Naive B cell (primary cell): ENCODE data around the gene TEX47. TPM values are rescaled to one million over a fixed set of nuclear protein-coding genes. Genes with fewer than 3 reads are reported as not detected.

ENCODE experiments used
- ATAC-seq, 2 donors: fragments of 150-1000 bp; cut with Tn5 transposase; 2 replicates each; pipeline ENCODE4 v1.10.0; 2021; ENCODE audit warnings: low read depth in 2 of 2, mild to moderate bottlenecking in 2 of 2, moderate library complexity in 2 of 2
- DNase-seq: peaks from one replicate; pipeline ENCODE4 v3.0.0; 2022
- H3K27ac Mint-ChIP-seq, 6 donors: one replicate each; pipeline ENCODE4 v1.8.0; 2020 to 2022; ENCODE audit warnings: mild to moderate bottlenecking in 6 of 6, mixed read lengths in 6 of 6, moderate library complexity in 5 of 6, inconsistent platforms in 2 of 6
- H3K27me3 Mint-ChIP-seq, 3 donors: one replicate each; pipeline ENCODE4 v1.8.0; 2021 to 2022; ENCODE audit warnings: mixed read lengths in 3 of 3, mild to moderate bottlenecking in 1 of 3
- H3K36me3 Mint-ChIP-seq, 2 donors: one replicate each; pipeline ENCODE4 v1.8.0; 2020 to 2022; ENCODE audit warnings: mixed read lengths in 2 of 2, inconsistent platforms in 1 of 2, mild to moderate bottlenecking in 1 of 2
- H3K4me1 Mint-ChIP-seq, 3 donors: one replicate each; pipeline ENCODE4 v1.8.0; 2020 to 2022; ENCODE audit warnings: mixed read lengths in 3 of 3, inconsistent platforms in 1 of 3, mild to moderate bottlenecking in 1 of 3, moderate library complexity in 1 of 3
- H3K4me3 Mint-ChIP-seq, 8 donors: one replicate each; pipeline ENCODE4 v1.8.0; 2020 to 2022; ENCODE audit warnings: mild to moderate bottlenecking in 8 of 8, mixed read lengths in 8 of 8, moderate library complexity in 8 of 8, inconsistent platforms in 2 of 8
- H3K9me3 Mint-ChIP-seq, 7 donors: one replicate each; pipeline ENCODE4 v1.8.0; 2020 to 2022; ENCODE audit warnings: mixed read lengths in 7 of 7, mild to moderate bottlenecking in 5 of 7, inconsistent platforms in 2 of 7, moderate library complexity in 1 of 7
- polyA plus RNA-seq, 6 donors: library from polyadenylated mRNA; unstranded; fragments of 300-500 nt; fragmentation: Illumina TruSeq; gene quantifications; one replicate each; pipeline ENCODE4 v1.2.3, GENCODE V29; 2021; ENCODE audit warnings: low read depth in 6 of 6

The TEX47 gene
- not detected for polyA plus RNA-seq

GRCh38 chr7:88795553-88795952 lies at the start of gene TEX47:
Gene TEX47, minus strand, starts transcription at chr7:88795737. Its CDS starts 795 bp downstream, at chr7:88794942.
- Mint-ChIP-seq H3K36me3 (no peaks in the 10 kb centered on the region), H3K27me3 (no peaks in the 10 kb centered on the region), H3K9me3 (no peaks in the 10 kb centered on the region), H3K4me3 (no peak within 1 kb of the TSS), H3K4me1 (no peaks in the 10 kb centered on the region), H3K27ac (no peak within 1 kb of the TSS)
- DNase-seq (no peak), ATAC-seq (no peak)

- Mint-ChIP-seq H3K27ac (no peak overlapping the region), H3K4me1 (no peaks in the 10 kb centered on the region), H3K4me3 (no peak overlapping the region), H3K36me3 (no peaks in the 10 kb centered on the region), H3K9me3 (peaks cover 0 to 2% (median 0%) of the 10 kb centered on the region in 7 donors), H3K27me3 (no peaks in the 10 kb centered on the region)
- ATAC-seq: no peak
- no peak for DNase-seq
Measured at GRCh38 chr7:88845091-88845490, 49.6 kb upstream of the TEX47 start.

DNA sequence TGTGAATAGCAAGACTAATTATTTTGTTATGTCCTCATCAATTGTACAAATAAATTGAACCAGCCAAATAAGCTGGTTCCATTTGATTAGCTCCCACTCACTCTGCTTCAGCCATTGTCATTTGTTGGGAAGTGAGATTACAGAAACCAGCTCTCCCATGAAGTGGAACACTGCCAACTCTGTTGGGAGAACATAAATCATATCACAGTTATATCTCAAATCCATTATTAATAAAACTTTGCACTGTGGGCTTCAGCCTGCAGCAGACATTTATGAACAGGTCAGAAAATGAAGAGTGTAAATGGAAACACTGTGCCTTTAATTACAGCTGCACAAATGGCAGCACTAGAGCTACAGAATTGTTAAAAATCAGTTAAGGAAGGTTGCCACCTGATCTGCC lies 46.7 kb upstream of the TEX47 start:
- Mint-ChIP-seq H3K36me3 (no peaks in the 10 kb centered on the region), H3K4me1 (no peaks in the 10 kb centered on the region), H3K27ac (no peak overlapping the region), H3K4me3 (no peak overlapping the region), H3K9me3 (no peaks in the 10 kb centered on the region), H3K27me3 (no peaks in the 10 kb centered on the region)
- no peak for DNase-seq
- ATAC-seq: no peak

GRCh38 chr7:88835147-88835728 lies 39.7 kb upstream of the TEX47 start:
- DNase-seq: no peak
- H3K27ac Mint-ChIP-seq: no peak overlapping the region
- no peaks in the 10 kb centered on the region for H3K9me3 Mint-ChIP-seq
- H3K36me3 Mint-ChIP-seq: no peaks in the 10 kb centered on the region
- H3K27me3 Mint-ChIP-seq: no peaks in the 10 kb centered on the region
- no peaks in the 10 kb centered on the region for H3K4me1 Mint-ChIP-seq
- no peak overlapping the region for H3K4me3 Mint-ChIP-seq
- ATAC-seq: no peak

DNA sequence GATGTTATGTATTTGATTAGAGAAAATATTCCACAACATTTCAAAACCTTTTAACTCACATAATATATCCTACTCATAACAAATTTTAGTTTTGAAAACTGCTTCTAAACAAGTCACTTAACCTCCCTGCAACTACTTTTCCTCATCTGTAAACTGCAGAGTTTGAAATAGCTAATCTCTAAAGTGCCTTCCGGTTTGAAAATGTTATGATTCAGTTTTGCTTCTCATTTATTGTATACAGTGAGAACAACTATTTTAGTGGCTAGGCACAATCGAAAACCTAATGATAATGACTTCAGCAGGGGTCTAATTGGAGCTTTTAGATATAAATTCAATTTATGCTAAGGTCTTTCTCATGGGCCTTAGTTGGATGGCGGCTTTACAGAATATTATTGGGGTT lies 30.7 kb upstream of the TEX47 start:
- Mint-ChIP-seq H3K27me3 (no peaks in the 10 kb centered on the region), H3K9me3 (peaks cover 0 to 17% (median 3%) of the 10 kb centered on the region in 7 donors), H3K4me1 (no peaks in the 10 kb centered on the region), H3K36me3 (no peaks in the 10 kb centered on the region), H3K27ac (no peak overlapping the region), H3K4me3 (no peak overlapping the region)
- ATAC-seq (no peak), DNase-seq (no peak)

- ATAC-seq: no peak
- Mint-ChIP-seq H3K4me3 (no peak overlapping the region), H3K27ac (no peak overlapping the region), H3K9me3 (peaks cover 0 to 13% (median 3%) of the 10 kb centered on the region in 7 donors), H3K27me3 (no peaks in the 10 kb centered on the region), H3K36me3 (no peaks in the 10 kb centered on the region), H3K4me1 (no peaks in the 10 kb centered on the region)
- no peak for DNase-seq
Measured at GRCh38 chr7:88818552-88818951, 23.0 kb upstream of the TEX47 start.

DNA sequence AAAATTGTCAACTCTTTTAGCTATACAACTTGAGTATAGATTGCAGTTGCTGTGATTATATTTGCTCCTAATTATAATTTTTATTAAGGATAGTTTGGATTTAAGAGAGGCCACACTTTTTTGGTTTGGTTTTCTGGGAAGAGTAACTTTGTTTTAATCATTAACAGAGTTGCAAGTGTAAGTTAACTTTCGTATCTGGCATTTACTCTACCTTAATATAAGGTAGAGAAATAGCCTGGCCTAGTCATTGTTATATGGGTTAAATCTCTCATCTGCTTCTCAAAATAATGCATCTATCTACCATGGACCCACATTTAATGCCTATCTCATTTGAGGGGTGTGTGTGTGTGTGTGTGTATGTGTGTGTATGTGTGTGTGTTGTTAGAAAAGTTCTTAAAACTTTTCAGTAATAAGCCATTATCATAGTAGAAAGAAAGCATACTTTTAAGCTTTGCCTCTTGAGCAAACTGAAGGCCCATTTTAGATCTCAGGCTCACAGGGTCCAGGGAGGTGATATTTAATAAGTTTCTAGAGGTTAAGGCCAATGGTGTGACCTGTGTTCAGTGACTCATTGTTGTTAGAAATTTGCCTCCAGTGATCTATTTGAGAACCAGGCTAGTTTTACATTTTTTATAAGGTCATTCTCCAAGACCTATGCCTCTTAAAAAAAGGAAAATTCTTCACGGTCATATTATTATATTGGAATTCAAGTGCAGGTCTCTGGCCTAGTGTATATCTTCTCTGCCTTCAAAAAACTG lies 10.9 kb upstream of the TEX47 start:
- H3K36me3 Mint-ChIP-seq: no peaks in the 10 kb centered on the region
- H3K9me3 Mint-ChIP-seq: peaks cover 0 to 3% (median 0%) of the 10 kb centered on the region in 7 donors
- H3K4me3 Mint-ChIP-seq: no peak overlapping the region
- no peak for DNase-seq
- no peaks in the 10 kb centered on the region for H3K4me1 Mint-ChIP-seq
- H3K27ac Mint-ChIP-seq: no peak overlapping the region
- H3K27me3 Mint-ChIP-seq: no peaks in the 10 kb centered on the region
- no peak for ATAC-seq

DNA sequence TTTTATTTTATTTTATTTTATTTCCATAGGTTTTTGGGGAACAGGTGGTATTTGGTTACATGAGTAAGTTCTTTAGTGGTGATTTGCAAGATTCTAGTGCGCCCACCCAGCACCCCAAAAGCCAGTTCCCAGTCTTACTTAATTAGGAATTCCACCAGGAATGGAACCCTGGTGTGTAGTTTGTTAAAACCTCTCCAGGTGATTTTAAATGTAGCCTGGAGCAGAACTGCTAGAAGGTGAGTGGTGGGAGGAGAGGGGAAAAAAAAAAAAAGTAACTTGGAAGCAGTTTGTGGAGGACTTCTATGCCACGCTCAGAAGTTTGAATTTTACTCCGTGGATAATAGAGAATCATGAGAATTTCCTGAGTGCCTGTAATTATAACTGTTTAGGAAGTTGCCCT lies 5.5 kb upstream of the TEX47 start:
- H3K27ac Mint-ChIP-seq: no peak overlapping the region
- no peak for ATAC-seq
- no peaks in the 10 kb centered on the region for H3K27me3 Mint-ChIP-seq
- H3K9me3 Mint-ChIP-seq: no peaks in the 10 kb centered on the region
- H3K36me3 Mint-ChIP-seq: no peaks in the 10 kb centered on the region
- no peak overlapping the region for H3K4me3 Mint-ChIP-seq
- DNase-seq: no peak
- H3K4me1 Mint-ChIP-seq: no peaks in the 10 kb centered on the region

DNA sequence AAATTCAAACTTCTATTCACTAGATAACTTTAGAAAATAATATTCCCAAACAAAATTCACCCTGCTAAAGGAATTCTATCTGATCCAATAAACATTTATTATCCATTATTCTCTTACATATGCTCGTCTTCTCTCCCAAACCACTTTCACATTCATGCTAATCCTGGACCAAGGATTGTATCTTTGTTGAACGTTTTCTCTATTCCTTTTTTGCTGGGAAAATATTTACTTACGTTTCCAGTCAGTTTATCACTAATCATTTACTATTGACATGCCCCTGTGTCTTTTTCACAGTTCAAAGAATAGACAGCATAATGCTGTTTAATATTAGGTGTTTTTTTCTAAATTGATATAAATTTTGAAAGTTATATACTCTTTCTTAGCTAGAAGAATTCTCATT lies 3.2 kb downstream of the TEX47 start:
- Mint-ChIP-seq H3K36me3 (no peaks in the 10 kb centered on the region), H3K4me1 (no peaks in the 10 kb centered on the region), H3K27me3 (no peaks in the 10 kb centered on the region), H3K4me3 (no peak overlapping the region), H3K9me3 (no peaks in the 10 kb centered on the region), H3K27ac (peak overlapping the region in 1 of 6 donors; percentile 29)
- ATAC-seq (no peak), DNase-seq (no peak)

- Mint-ChIP-seq H3K4me3 (no peak overlapping the region), H3K27ac (no peak overlapping the region), H3K4me1 (no peaks in the 10 kb centered on the region), H3K36me3 (no peaks in the 10 kb centered on the region), H3K27me3 (no peaks in the 10 kb centered on the region), H3K9me3 (no peaks in the 10 kb centered on the region)
- ATAC-seq (no peak), DNase-seq (no peak)
Measured at GRCh38 chr7:88791891-88792290, 3.6 kb downstream of the TEX47 start.

GRCh38 chr7:88789480-88790064 lies 6.0 kb downstream of the TEX47 start:
- no peaks in the 10 kb centered on the region for H3K27me3 Mint-ChIP-seq
- H3K9me3 Mint-ChIP-seq: no peaks in the 10 kb centered on the region
- H3K27ac Mint-ChIP-seq: no peak overlapping the region
- no peaks in the 10 kb centered on the region for H3K36me3 Mint-ChIP-seq
- no peak overlapping the region for H3K4me3 Mint-ChIP-seq
- no peaks in the 10 kb centered on the region for H3K4me1 Mint-ChIP-seq
- DNase-seq (no peak), ATAC-seq (no peak)

GRCh38 chr7:88787777-88788176 lies 7.8 kb downstream of the TEX47 start:
- H3K4me1 Mint-ChIP-seq: no peaks in the 10 kb centered on the region
- H3K4me3 Mint-ChIP-seq: no peak overlapping the region
- no peak for ATAC-seq
- no peak for DNase-seq
- no peaks in the 10 kb centered on the region for H3K9me3 Mint-ChIP-seq
- H3K27ac Mint-ChIP-seq: no peak overlapping the region
- no peaks in the 10 kb centered on the region for H3K36me3 Mint-ChIP-seq
- no peaks in the 10 kb centered on the region for H3K27me3 Mint-ChIP-seq

DNA sequence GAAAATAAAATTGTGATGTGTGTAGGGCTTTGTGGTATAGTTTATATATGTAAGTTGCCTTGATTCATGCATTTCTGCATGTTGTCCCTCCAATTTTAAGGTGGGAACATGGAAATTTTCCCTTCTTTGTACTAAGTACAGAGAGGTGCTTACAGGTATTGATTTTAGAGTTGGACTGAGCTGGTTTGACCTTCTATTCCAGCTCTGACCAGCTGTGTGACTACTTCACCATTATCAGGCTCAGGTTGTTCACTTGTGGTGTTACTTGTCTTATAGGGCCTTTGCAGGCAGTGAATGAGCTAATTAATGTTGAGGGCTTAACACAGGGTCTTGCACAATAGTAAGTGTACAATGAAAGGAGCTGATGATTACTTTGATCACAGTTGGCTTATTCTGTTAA lies 19.7 kb downstream of the TEX47 start:
- no peaks in the 10 kb centered on the region for H3K9me3 Mint-ChIP-seq
- DNase-seq (no peak), ATAC-seq (no peak)
- H3K4me3 Mint-ChIP-seq: no peak overlapping the region
- no peaks in the 10 kb centered on the region for H3K4me1 Mint-ChIP-seq
- H3K36me3 Mint-ChIP-seq: no peaks in the 10 kb centered on the region
- H3K27me3 Mint-ChIP-seq: no peaks in the 10 kb centered on the region
- H3K27ac Mint-ChIP-seq: no peak overlapping the region

- DNase-seq: no peak
- no peaks in the 10 kb centered on the region for H3K27me3 Mint-ChIP-seq
- H3K27ac Mint-ChIP-seq: no peak overlapping the region
- H3K4me3 Mint-ChIP-seq: no peak overlapping the region
- H3K36me3 Mint-ChIP-seq: no peaks in the 10 kb centered on the region
- no peaks in the 10 kb centered on the region for H3K4me1 Mint-ChIP-seq
- no peak for ATAC-seq
- H3K9me3 Mint-ChIP-seq: no peaks in the 10 kb centered on the region
Measured at GRCh38 chr7:88772776-88773175, 22.8 kb downstream of the TEX47 start.
